HCT116 (cell line): Measurements from ENCODE around the gene EIF6. TPM values are rescaled to one million over a fixed set of nuclear protein-coding genes. Genes with fewer than 3 reads are reported as not detected.

ENCODE experiments used
- ATAC-seq: fragments of 200-7000 bp; cut with Tn5 transposase; 2 replicates; pipeline ENCODE4 v1.9.1; 2020; ENCODE audit warnings: mild to moderate bottlenecking, moderate library complexity
- BruUV-seq: library from RNA; stranded (reverse); fragments of 400-500 nt; replicated peaks from 2 replicates; lab custom pipeline; 2021; lab: Mats Ljungman, UMichigan
- CTCF ChIA-PET: fragments of 300-600 bp; sonication (Branson Sonifier 250); formaldehyde crosslinking; loops from one replicate; lab custom pipeline; 2021; ENCODE audit warnings: antibody characterized with exemption; lab: Charles Lee
- POLR2A ChIA-PET: fragments of 300-600, 350-600 bp; sonication (Branson Sonifier 250); formaldehyde crosslinking; loops from one replicate; lab custom pipeline; 2021; ENCODE audit warnings: antibody characterized with exemption; lab: Charles Lee
- RAD21 ChIA-PET, 2 experiments: fragments of 300-600 bp; sonication (Branson Sonifier 250); formaldehyde crosslinking; loops; one replicate each; lab custom pipeline; 2023; ENCODE audit warnings: low total read pairs in 2 of 2; ENCODE audit not compliant: uncharacterized antibody in 2 of 2, unreplicated experiment in 2 of 2, low non-redundant PET in 1 of 2; lab: Charles Lee
- DNase-seq: peaks from one replicate; pipeline ENCODE4 v3.0.0-alpha.2; 2010; ENCODE audit warnings: low read depth, low spot score
- H2AFZ ChIP-seq: fragments of 200-600 bp; shearing (Covaris generic), sonication (generic); 2 replicates; pipeline ENCODE4 v1.6.1; 2017; ENCODE audit warnings: low read depth, mixed run types, mixed read lengths, antibody characterized with exemption, low read length; ENCODE audit not compliant: poor library complexity, severe bottlenecking
- H3K27ac ChIP-seq: 2 replicates; pipeline ENCODE4 v1.5.1; 2012; ENCODE audit warnings: low read depth, low read length
- H3K27me3 ChIP-seq: fragments of 200-600 bp; sonication (generic); 2 replicates; pipeline ENCODE4 v1.6.1; 2016; ENCODE audit warnings: mixed run types, low read length, mixed read lengths; ENCODE audit not compliant: insufficient read depth
- H3K36me3 ChIP-seq, 2 experiments: fragments of 200-500 bp in 1 of 2; fragments of 200-600 bp in 1 of 2; sonication (Bioruptor generic) in 1 of 2; sonication (generic) in 1 of 2; 2 replicates each; pipeline versions ENCODE4 v1.5.1 to v1.6.1; 2014 to 2016; ENCODE audit warnings: low read length in 2 of 2, inconsistent platforms in 1 of 2, mixed read lengths in 1 of 2, mixed run types in 1 of 2; ENCODE audit not compliant: insufficient read depth in 2 of 2, control insufficient read depth in 1 of 2
- H3K4me1 ChIP-seq, 2 experiments: fragments of 200-600 bp in 1 of 2; sonication (generic) in 1 of 2; 2 replicates each; pipeline versions ENCODE4 v1.5.1 to v1.6.1; 2012 to 2017; ENCODE audit warnings: low read length in 2 of 2, inconsistent platforms in 1 of 2, mild to moderate bottlenecking in 1 of 2, mixed read lengths in 1 of 2, mixed run types in 1 of 2, moderate library complexity in 1 of 2; ENCODE audit not compliant: insufficient read depth in 2 of 2, control insufficient read depth in 1 of 2
- H3K4me2 ChIP-seq: fragments of 200-600 bp; sonication (generic); 2 replicates; pipeline ENCODE4 v1.6.1; 2017; ENCODE audit warnings: mixed run types, low read length, mixed read lengths
- H3K4me3 ChIP-seq, 2 experiments: fragments of 200-600 bp in 1 of 2; sonication (generic) in 1 of 2; replicated peaks in 1 of 2; 2 replicates each; pipeline ENCODE4 v1.5.1; 2011 to 2016; ENCODE audit warnings: low read length in 2 of 2, control low read depth in 1 of 2, low read depth in 1 of 2, mild to moderate bottlenecking in 1 of 2, mixed read lengths in 1 of 2, mixed run types in 1 of 2
- H3K79me2 ChIP-seq: fragments of 200-600 bp; sonication (generic); 2 replicates; pipeline ENCODE4 v1.6.1; 2017; ENCODE audit warnings: mild to moderate bottlenecking, mixed run types, low read length, moderate library complexity, mixed read lengths; ENCODE audit not compliant: insufficient read depth
- H3K9ac ChIP-seq: fragments of 200-600 bp; sonication (generic); 2 replicates; pipeline ENCODE4 v1.6.1; 2016; ENCODE audit warnings: low read length, mixed read lengths
- H3K9me2 ChIP-seq: fragments of 200-600 bp; sonication (generic), shearing (Covaris generic); 2 replicates; pipeline ENCODE4 v1.6.1; 2017; ENCODE audit warnings: mixed run types, mild to moderate bottlenecking, moderate library complexity; ENCODE audit not compliant: insufficient read depth
- H3K9me3 ChIP-seq, 2 experiments: fragments of 200-500 bp in 1 of 2; fragments of 200-600 bp in 1 of 2; sonication (Bioruptor generic) in 1 of 2; sonication (generic) in 1 of 2; 2 replicates each; pipeline ENCODE4 v1.6.1; 2014 to 2017; ENCODE audit warnings: low read length in 2 of 2, mixed read lengths in 2 of 2, inconsistent platforms in 1 of 2, low read depth in 1 of 2, mild to moderate bottlenecking in 1 of 2, mixed run types in 1 of 2, moderate library complexity in 1 of 2; ENCODE audit not compliant: control insufficient read depth in 1 of 2, insufficient read depth in 1 of 2
- H4K20me1 ChIP-seq: fragments of 200-600 bp; sonication (generic), shearing (Covaris generic); 2 replicates; pipeline ENCODE4 v1.6.1; 2017; ENCODE audit warnings: mixed run types, mild to moderate bottlenecking, moderate library complexity; ENCODE audit not compliant: insufficient read depth
- ATF3 ChIP-seq: IDR thresholded peaks from 2 replicates; pipeline ENCODE4 v1.6.1; 2012
- CBX3 ChIP-seq: IDR thresholded peaks from 2 replicates; pipeline ENCODE4 v1.6.1; 2012; ENCODE audit warnings: low read depth
- CEBPB ChIP-seq: IDR thresholded peaks from 2 replicates; pipeline ENCODE4 v1.6.1; 2012; ENCODE audit warnings: low read depth
- EGR1 ChIP-seq: IDR thresholded peaks from 2 replicates; pipeline ENCODE4 v1.6.1; 2012; ENCODE audit warnings: low read depth
- EZH2 ChIP-seq: fragments of 200-600 bp; sonication (generic); IDR thresholded peaks from 2 replicates; pipeline ENCODE4 v1.6.1; 2017; ENCODE audit warnings: antibody characterized with exemption, mixed run types
- EZH2phosphoT487 ChIP-seq: fragments of 200-600 bp; IDR thresholded peaks from 2 replicates; pipeline ENCODE4 v1.6.1; 2018; ENCODE audit warnings: antibody characterized with exemption, borderline replicate concordance
- FOSL1 ChIP-seq: IDR thresholded peaks from 2 replicates; pipeline ENCODE4 v1.6.1; 2012; ENCODE audit warnings: low read depth
- JUND ChIP-seq: IDR thresholded peaks from 2 replicates; pipeline ENCODE4 v1.6.1; 2012
- MAX ChIP-seq: IDR thresholded peaks from 2 replicates; pipeline ENCODE4 v1.6.1; 2012
- POLR2A ChIP-seq: IDR thresholded peaks from 2 replicates; pipeline ENCODE4 v1.7.0; 2011; ENCODE audit warnings: borderline replicate concordance; ENCODE audit not compliant: insufficient read depth, insufficient read length; ENCODE audit errors: extremely low read depth
- POLR2AphosphoS5 ChIP-seq: IDR thresholded peaks from 2 replicates; pipeline ENCODE4 v1.6.1; 2011; ENCODE audit warnings: mild to moderate bottlenecking, low read depth, low read length, moderate library complexity
- REST ChIP-seq: IDR thresholded peaks from 2 replicates; pipeline ENCODE4 v1.6.1; 2012; ENCODE audit warnings: low read depth
- SIN3A ChIP-seq: IDR thresholded peaks from 2 replicates; pipeline ENCODE4 v1.6.1; 2012; ENCODE audit warnings: low read depth
- SP1 ChIP-seq: IDR thresholded peaks from 2 replicates; pipeline ENCODE4 v1.6.1; 2012; ENCODE audit warnings: low read depth
- SRF ChIP-seq: IDR thresholded peaks from 2 replicates; pipeline ENCODE4 v1.6.1; 2012; ENCODE audit warnings: low read depth
- YY1 ChIP-seq: IDR thresholded peaks from 2 replicates; pipeline ENCODE4 v1.6.1; 2011; ENCODE audit warnings: low read length, low read depth, moderate library complexity, mild to moderate bottlenecking; ENCODE audit not compliant: insufficient replicate concordance; ENCODE audit errors: extremely low read depth
- ZBTB33 ChIP-seq: IDR thresholded peaks from 2 replicates; pipeline ENCODE4 v1.6.1; 2011; ENCODE audit warnings: mild to moderate bottlenecking, low read length, moderate library complexity; ENCODE audit not compliant: insufficient replicate concordance; ENCODE audit errors: extremely low read depth
- ZFX ChIP-seq: fragments of 450-650 bp; IDR thresholded peaks from 2 replicates; pipeline ENCODE4 v1.6.1; 2017
- ZNF274 ChIP-seq: fragments of 200-500 bp; sonication (Bioruptor generic); IDR thresholded peaks from 2 replicates; pipeline ENCODE4 v1.6.1; 2014; ENCODE audit warnings: mild to moderate bottlenecking, low read depth, low read length, inconsistent platforms
- intact Hi-C: fragments of 100-400 bp; cut with micrococcal nuclease; formaldehyde crosslinking; loops from 2 replicates; pipeline ENCODE4 v1.10.0; 2022
- total RNA-seq: library from RNA; stranded (reverse); gene quantifications from one replicate; pipeline ENCODE4 v1.2.1, GENCODE V29; 2021; ENCODE audit not compliant: unreplicated experiment

Gene EIF6
- total RNA-seq, 1 experiment from 2014 or later, result 209 TPM

GRCh38 chr20:35290186-35290886 is 5.8 kb upstream of the EIF6 start:
- H4K20me1 ChIP-seq, result no peaks in the 10 kb centered on the region
- no peaks in the 10 kb centered on the region for H3K27me3 ChIP-seq
- no peaks in the 10 kb centered on the region for H3K79me2 ChIP-seq
- no peaks in the 10 kb centered on the region for H3K9me3 ChIP-seq
- H3K4me3 ChIP-seq, result no peak overlapping the region
- H3K4me1 ChIP-seq, result peaks cover 3 to 9% of the 10 kb centered on the region in 2 experiments; a peak in 3 of 4 replicates
- no TSS peak for BruUV-seq
- no peaks in the 10 kb centered on the region for H3K36me3 ChIP-seq
- POLR2A ChIA-PET, result no interaction called here
- DNase-seq (no peak), ATAC-seq (no peak)
- H3K27ac ChIP-seq, result no peak overlapping the region
- H3K9me2 ChIP-seq, result no peaks in the 10 kb centered on the region
- CTCF ChIA-PET, result interaction anchor here (1.5 to 5.2 kb wide), 2 partner anchors 14 to 15 kb away, joined by 8 to 27 read pairs; no protein-coding TSS in a partner anchor
- H3K9ac ChIP-seq, result no peak overlapping the region
- no peak overlapping the region for H3K4me2 ChIP-seq
- intact Hi-C loops, result no loop called here
- TF ChIP-seq SRF (no peak), YY1 (no peak), EZH2phosphoT487 (no peak), ZFX (no peak), FOSL1 (no peak), EGR1 (no peak), ATF3 (no peak), SP1 (no peak), POLR2A (no peak), CEBPB (no peak), CBX3 (no peak), MAX (no peak), JUND (no peak), SIN3A (no peak), POLR2AphosphoS5 (no peak), EZH2 (no peak), REST (no peak), ZBTB33 (no peak), ZNF274 (no peak)
- TF ChIP-seq, all 23 proteins: peak for 0
- RAD21 ChIA-PET, result no interaction called here
- no peak overlapping the region for H2AFZ ChIP-seq
